ENCODE results near the gene PEAK1. TPM values are rescaled to one million over a fixed set of nuclear protein-coding genes. Genes with fewer than 3 reads are reported as not detected.

PEAK1 gene
- polyA plus RNA-seq, 2 of the 4 experiments (the other 2 are of a cell fraction) = 7.5 to 13.7 TPM

GRCh38 chr15:77291107-77291506 is 128.8 kb downstream of the PEAK1 start:
- TF ChIP-seq CBX8 (IDR thresholded peaks at IDR 0.05) (no peak), ZFP36 (IDR thresholded peaks at IDR 0.05; ENCODE audit: borderline replicate concordance, partially characterized antibody) (no peak), RNF2 (IDR thresholded peaks at IDR 0.05; ENCODE audit: borderline replicate concordance, low read depth) (no peak), HES2 (IDR thresholded peaks at IDR 0.05) (no peak), CHD2 (IDR thresholded peaks at IDR 0.05; ENCODE audit: low read length, partially characterized antibody) (no peak), ZNF302 (CRISPR knock-in tag; IDR thresholded peaks at IDR 0.05) (no peak), MAX (IDR thresholded peaks at IDR 0.05) (no peak), CTCF (IDR thresholded peaks at IDR 0.05) (no peak), ESRRA (IDR thresholded peaks at IDR 0.05; ENCODE audit: borderline replicate concordance, low read length) (no peak), CHD4 (IDR thresholded peaks at IDR 0.05; ENCODE audit: borderline replicate concordance) (no peak)
- ChIA-PET CTCF (no interaction called here), POLR2A (no interaction called here)
- DNase-seq (ENCODE audit: low read depth in 1 of 2, low spot score in 1 of 2) (no peak), FAIRE-seq (no peak), ATAC-seq (no peak)
- WGBS (ENCODE audit: missing lambda C conversion rate) = 80% methylated on average over 4 of the region's 4 CpGs
- no peaks in the 10 kb centered on the region for H3K4me1 ChIP-seq
- no peak overlapping the region for H3K27ac ChIP-seq
- H3K9me3 ChIP-seq = no peaks in the 10 kb centered on the region
- H3K4me3 ChIP-seq = no peak overlapping the region
- no peak overlapping the region for H3K4me2 ChIP-seq

GRCh38 chr15:77287385-77287784 is 132.5 kb downstream of the PEAK1 start:
- FAIRE-seq (peak; percentile 65), ATAC-seq (no peak), DNase-seq (ENCODE audit: low read depth in 1 of 2, low spot score in 1 of 2) (no peak)
- H3K9me3 ChIP-seq = no peaks in the 10 kb centered on the region
- H3K27ac ChIP-seq = no peak overlapping the region
- TF ChIP-seq ATOH8 (CRISPR knock-in tag; IDR thresholded peaks at IDR 0.05; ENCODE audit: low read depth) = no peak
- TF ChIP-seq GATA3 (IDR thresholded peaks at IDR 0.05; ENCODE audit: borderline replicate concordance) = no peak
- no peak for TF ChIP-seq POLR2AphosphoS2 (conservative IDR thresholded peaks at IDR 0.05; ENCODE audit: low read length)
- no peak for TF ChIP-seq SREBF2 (IDR thresholded peaks at IDR 0.05)
- TF ChIP-seq NFE2L2 (conservative IDR thresholded peaks at IDR 0.05; ENCODE audit: low read length) = no peak
- TF ChIP-seq RARB (CRISPR knock-in tag; IDR thresholded peaks at IDR 0.05) = no peak
- no peak for TF ChIP-seq CHD2 (IDR thresholded peaks at IDR 0.05; ENCODE audit: low read length, partially characterized antibody)
- no peaks in the 10 kb centered on the region; the same call in 2 of the 3 replicates for H3K4me1 ChIP-seq
- WGBS (ENCODE audit: missing lambda C conversion rate) = 80% methylated on average over 2 of the region's 2 CpGs
- POLR2A ChIA-PET = no interaction called here
- CTCF ChIA-PET = no interaction called here
- H3K4me2 ChIP-seq = no peak overlapping the region
- H3K4me3 ChIP-seq = no peak overlapping the region

- WGBS (ENCODE audit: missing lambda C conversion rate) = 81% methylated on average over 12 of the region's 12 CpGs
- H3K27ac ChIP-seq = no peak overlapping the region
- H3K4me3 ChIP-seq = no peak overlapping the region
- H3K4me2 ChIP-seq = no peak overlapping the region
- CTCF ChIA-PET = interaction anchor here (1.0 to 1.8 kb wide), 3 partner anchors 163 to 212 kb away, joined by 3 read pairs; no protein-coding TSS in a partner anchor
- no peaks in the 10 kb centered on the region for H3K9me3 ChIP-seq
- ATAC-seq (no peak), DNase-seq (ENCODE audit: low read depth in 1 of 2, low spot score in 1 of 2) (no peak), FAIRE-seq (peak; percentile 56)
- H3K4me1 ChIP-seq = peaks cover 3% of the 10 kb centered on the region; the same call in 2 of the 3 replicates
- POLR2A ChIA-PET = no interaction called here
- TF ChIP-seq MAFK (IDR thresholded peaks at IDR 0.05; ENCODE audit: partially characterized antibody) = peak; percentile 61
- TF ChIP-seq HMGXB4 (CRISPR knock-in tag; IDR thresholded peaks at IDR 0.05; ENCODE audit: borderline replicate concordance) = no peak
- TF ChIP-seq KDM5A (IDR thresholded peaks at IDR 0.05) = no peak
Measured at GRCh38 chr15:77285057-77285997, 134.6 kb downstream of the PEAK1 start.

All from A549 (cell line).